Gastroesophageal sphincter (tissue), 4 donors: ENCODE measurements around the gene ADAMTS17. TPM values are rescaled to one million over a fixed set of nuclear protein-coding genes. Genes with fewer than 3 reads are reported as not detected.

Experiments
- ATAC-seq: fragments of 150-250 bp; one replicate; pipeline ENCODE4 v1.9.1; 2016; ENCODE audit warnings: mild to moderate bottlenecking, moderate library complexity
- H3K27ac ChIP-seq, 4 donors: fragments of 200-600 bp; sonication (generic) in 3 of 4; 1 replicate in 3 of 4; 2 replicates in 1 of 4; pipeline ENCODE4 v1.5.1; 2016 to 2019
- H3K27me3 ChIP-seq: fragments of 200-600 bp; sonication (generic); one replicate; pipeline ENCODE4 v1.5.1; 2019
- H3K36me3 ChIP-seq, 2 donors: fragments of 200-600 bp; sonication (generic); one replicate each; pipeline ENCODE4 v1.5.1; 2019; ENCODE audit warnings: control low read depth in 1 of 2
- H3K4me1 ChIP-seq, 3 donors: fragments of 200-600 bp; sonication (generic); 1 replicate in 2 of 3; 2 replicates in 1 of 3; pipeline ENCODE4 v1.5.1; 2016 to 2019; ENCODE audit warnings: control low read depth in 2 of 3
- H3K4me3 ChIP-seq, 2 donors: fragments of 200-600 bp; sonication (generic); one replicate each; pipeline ENCODE4 v1.5.1; 2019; ENCODE audit warnings: mild to moderate bottlenecking in 1 of 2, moderate library complexity in 1 of 2
- H3K9me3 ChIP-seq, 3 donors: fragments of 200-600 bp; sonication (generic); one replicate each; pipeline ENCODE4 v1.5.1; 2017 to 2019; ENCODE audit warnings: control low read depth in 2 of 3
- EP300 ChIP-seq: sonication (generic); formaldehyde crosslinking; IDR thresholded peaks from one replicate; pipeline ENCODE4 v1.6.1; 2017; ENCODE audit warnings: antibody characterized with exemption, mild to moderate bottlenecking
- POLR2A ChIP-seq, 2 donors: fragments of 450-650 bp; IDR thresholded peaks; one replicate each; pipeline ENCODE4 v1.6.1; 2017; ENCODE audit warnings: antibody characterized with exemption in 2 of 2, mild to moderate bottlenecking in 2 of 2, moderate library complexity in 1 of 2
- POLR2AphosphoS5 ChIP-seq: sonication (generic); formaldehyde crosslinking; IDR thresholded peaks from one replicate; pipeline ENCODE4 v1.6.1; 2017; ENCODE audit warnings: antibody characterized with exemption
- WGBS, 2 donors: methylation state at CpG; one replicate each; pipeline ENCODE4 v1.1.5; 2018; ENCODE audit warnings: low coverage in 1 of 2; 5-methylcytosine and 5-hydroxymethylcytosine counted together
- total RNA-seq, 4 donors: library from RNA; depleted of rRNA; stranded (reverse); fragments of >200 nt; gene quantifications; one replicate each; pipeline ENCODE4 v1.1.0, GENCODE V29; 2016
- TF ChIP-seq, protein P1 (sequence below), 4 experiments: fragments of 200-600 bp in 2 of 4; fragments of 450-650 bp in 2 of 4; sonication (generic) in 1 of 4; IDR thresholded peaks; one replicate each; pipeline ENCODE4 v1.5.1; 2017 to 2019; ENCODE audit warnings: antibody characterized with exemption in 4 of 4, mild to moderate bottlenecking in 2 of 4, moderate library complexity in 2 of 4

ADAMTS17 gene
- total RNA-seq, 4 donors from 2014 or later = 4.9 to 14.0 (median 11.3) TPM

DNA sequence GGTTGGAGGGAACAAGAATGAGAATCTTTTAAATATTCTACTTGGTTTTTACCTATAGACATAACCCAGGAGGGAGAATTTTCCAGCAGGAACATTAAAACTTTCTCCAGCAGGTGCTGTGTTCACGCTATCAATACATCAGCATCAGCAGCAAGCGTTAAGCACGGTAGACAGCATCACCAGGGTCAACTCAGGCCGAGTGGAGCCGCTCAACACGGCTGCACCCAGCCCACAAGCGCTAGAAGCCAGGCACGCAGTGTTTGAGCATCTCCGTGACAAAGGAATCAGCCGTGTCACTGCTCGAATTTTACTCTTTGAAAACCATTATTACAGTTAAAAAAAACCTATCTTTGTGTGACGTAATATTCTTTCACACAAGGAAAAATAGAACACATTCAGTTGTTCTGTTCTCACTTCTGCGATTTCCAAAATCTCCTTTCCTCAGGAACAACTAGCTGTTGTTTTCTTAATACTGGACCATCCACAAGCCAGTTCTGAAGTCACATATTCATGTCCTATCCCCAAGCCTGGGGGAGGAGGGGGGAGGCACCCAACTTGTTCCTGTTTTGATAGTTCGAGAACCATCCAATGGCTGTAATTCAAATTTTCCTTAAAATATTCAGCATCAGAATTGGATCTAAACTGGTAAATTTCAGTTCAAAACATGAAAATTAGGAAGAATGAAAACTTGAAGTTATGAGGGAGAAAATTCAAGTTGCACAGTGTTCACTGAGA lies 77.9 kb downstream of the ADAMTS17 start:
- WGBS, 2 donors = 81% methylated on average over 10 to 14 of the region's 14 CpGs
- H3K4me1 ChIP-seq = no peaks in the 10 kb centered on the region
- TF ChIP-seq EP300 (no peak), POLR2A (IDR thresholded peaks at IDR 0.05) (no peak), POLR2AphosphoS5 (no peak)
- TF ChIP-seq, protein P1, sequence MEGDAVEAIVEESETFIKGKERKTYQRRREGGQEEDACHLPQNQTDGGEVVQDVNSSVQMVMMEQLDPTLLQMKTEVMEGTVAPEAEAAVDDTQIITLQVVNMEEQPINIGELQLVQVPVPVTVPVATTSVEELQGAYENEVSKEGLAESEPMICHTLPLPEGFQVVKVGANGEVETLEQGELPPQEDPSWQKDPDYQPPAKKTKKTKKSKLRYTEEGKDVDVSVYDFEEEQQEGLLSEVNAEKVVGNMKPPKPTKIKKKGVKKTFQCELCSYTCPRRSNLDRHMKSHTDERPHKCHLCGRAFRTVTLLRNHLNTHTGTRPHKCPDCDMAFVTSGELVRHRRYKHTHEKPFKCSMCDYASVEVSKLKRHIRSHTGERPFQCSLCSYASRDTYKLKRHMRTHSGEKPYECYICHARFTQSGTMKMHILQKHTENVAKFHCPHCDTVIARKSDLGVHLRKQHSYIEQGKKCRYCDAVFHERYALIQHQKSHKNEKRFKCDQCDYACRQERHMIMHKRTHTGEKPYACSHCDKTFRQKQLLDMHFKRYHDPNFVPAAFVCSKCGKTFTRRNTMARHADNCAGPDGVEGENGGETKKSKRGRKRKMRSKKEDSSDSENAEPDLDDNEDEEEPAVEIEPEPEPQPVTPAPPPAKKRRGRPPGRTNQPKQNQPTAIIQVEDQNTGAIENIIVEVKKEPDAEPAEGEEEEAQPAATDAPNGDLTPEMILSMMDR (IDR thresholded peaks at IDR 0.05) = no peak
- H3K9me3 ChIP-seq = no peaks in the 10 kb centered on the region
- H3K27ac ChIP-seq = no peak overlapping the region
- ATAC-seq = no peak
- no peak overlapping the region for H3K4me3 ChIP-seq
- no peaks in the 10 kb centered on the region for H3K27me3 ChIP-seq
- peaks cover 0 to 25% of the 10 kb centered on the region in 2 donors for H3K36me3 ChIP-seq

- Histone ChIP-seq H3K9me3 (no peaks in the 10 kb centered on the region), H3K27ac (no peak overlapping the region), H3K27me3 (no peaks in the 10 kb centered on the region), H3K4me3 (no peak overlapping the region), H3K36me3 (peaks cover 0 to 30% of the 10 kb centered on the region in 2 donors), H3K4me1 (no peaks in the 10 kb centered on the region)
- 83 to 90% methylated on average over 4 to 5 of the region's 5 CpGs for WGBS, 2 donors
- TF ChIP-seq, protein P1 (IDR thresholded peaks at IDR 0.05) = no peak
- TF ChIP-seq POLR2A (IDR thresholded peaks at IDR 0.05) (no peak), POLR2AphosphoS5 (no peak), EP300 (no peak)
- ATAC-seq = no peak
Measured at GRCh38 chr15:100263031-100263430, 78.7 kb downstream of the ADAMTS17 start.

DNA sequence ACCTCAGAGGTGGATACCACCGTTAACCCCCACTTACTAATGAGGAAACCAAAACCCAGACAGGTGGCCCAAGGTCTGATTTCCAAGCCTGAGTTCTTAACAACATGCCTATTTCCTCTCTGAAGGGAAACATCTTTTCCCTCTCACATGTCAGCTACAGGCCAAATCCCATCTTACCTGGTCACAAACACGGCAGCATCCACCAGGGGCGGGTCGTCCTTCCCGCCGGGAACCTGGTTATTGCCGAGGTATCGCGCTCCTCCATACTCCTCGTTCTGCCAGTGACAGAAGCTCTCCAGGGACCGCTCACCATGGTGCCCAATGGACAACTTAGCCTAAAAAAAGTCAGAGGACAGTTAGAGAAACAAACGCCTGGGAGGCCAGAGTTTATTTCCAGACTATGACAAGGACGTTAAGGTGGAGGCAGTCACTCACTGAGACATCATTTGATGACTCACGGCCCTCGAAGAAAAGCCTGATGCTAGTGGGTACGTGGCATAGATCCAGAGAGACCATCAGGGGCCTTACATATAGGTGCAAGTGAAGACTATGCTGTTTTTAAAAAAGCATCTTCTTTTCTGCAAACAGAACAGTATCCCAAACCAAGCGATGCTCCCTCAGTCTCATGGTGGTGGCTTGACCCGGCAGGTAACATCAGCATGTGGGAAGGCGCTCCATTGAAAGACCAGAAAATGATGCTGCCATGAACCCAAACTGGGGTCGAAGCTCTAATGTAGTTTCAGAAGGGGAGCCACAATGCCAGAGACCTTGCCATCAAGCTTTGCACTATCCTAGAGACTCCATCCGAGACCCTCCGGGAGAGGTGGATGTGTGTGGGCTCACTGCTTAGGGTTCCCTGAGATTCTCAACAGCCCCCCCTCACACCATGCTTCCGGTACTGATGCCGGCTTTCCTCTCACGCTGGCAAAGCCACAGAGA lies 80.2 kb downstream of the ADAMTS17 start:
- H3K4me1 ChIP-seq = no peaks in the 10 kb centered on the region
- no peak for TF ChIP-seq EP300
- no peak for TF ChIP-seq POLR2A (IDR thresholded peaks at IDR 0.05)
- TF ChIP-seq, protein P1 (IDR thresholded peaks at IDR 0.05) = no peak
- TF ChIP-seq POLR2AphosphoS5 = no peak
- peaks cover 0 to 44% of the 10 kb centered on the region in 2 donors for H3K36me3 ChIP-seq
- WGBS, 2 donors = 86 to 95% methylated on average over 8 to 11 of the region's 25 CpGs
- no peak overlapping the region for H3K27ac ChIP-seq
- ATAC-seq = no peak
- H3K9me3 ChIP-seq = no peaks in the 10 kb centered on the region
- no peak overlapping the region for H3K4me3 ChIP-seq
- no peaks in the 10 kb centered on the region for H3K27me3 ChIP-seq

DNA sequence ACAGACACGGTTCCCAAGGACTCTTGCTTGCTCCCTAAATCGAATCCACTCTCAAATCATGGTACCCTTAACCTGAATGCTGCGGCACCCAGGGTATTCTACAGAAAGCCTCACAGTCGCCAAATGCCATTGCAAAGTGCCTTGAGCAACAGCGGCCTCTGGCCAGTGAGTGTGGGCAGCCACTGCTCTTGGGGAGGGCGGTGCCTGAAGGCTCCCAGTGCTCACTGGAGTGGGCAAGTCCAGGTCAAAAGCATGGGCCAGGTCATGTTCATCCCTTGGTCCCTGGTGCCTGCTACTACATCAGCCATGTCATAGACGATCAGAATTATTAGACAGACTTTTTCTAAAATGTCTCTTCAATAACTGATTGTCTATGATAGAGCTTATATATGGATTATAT lies 82.5 kb downstream of the ADAMTS17 start:
- no peak overlapping the region for H3K27ac ChIP-seq
- no peaks in the 10 kb centered on the region for H3K4me1 ChIP-seq
- 80 to 91% methylated on average over 1 to 6 of the region's 7 CpGs for WGBS, 2 donors
- no peaks in the 10 kb centered on the region for H3K27me3 ChIP-seq
- no peak for ATAC-seq
- H3K9me3 ChIP-seq = no peaks in the 10 kb centered on the region
- peaks cover 0 to 48% of the 10 kb centered on the region in 2 donors for H3K36me3 ChIP-seq
- TF ChIP-seq POLR2A (IDR thresholded peaks at IDR 0.05) (no peak), POLR2AphosphoS5 (no peak), EP300 (no peak)
- TF ChIP-seq, protein P1 (IDR thresholded peaks at IDR 0.05) = no peak
- no peak overlapping the region for H3K4me3 ChIP-seq
